Mesendoderm (in vitro differentiated cells): ENCODE measurements around the gene FMOD.
A peak's percentile ranks its signal among the peaks of the same experiment; 100 is the strongest.
"Not testable (repeated sequence)": the region's sequence is repeated elsewhere in the genome, so short reads cannot be mapped to it uniquely, and the experiment has no call there.

ENCODE experiments used
- DNase-seq: peaks from one replicate; pipeline ENCODE4 v3.0.0; 2013
- H2AK5ac ChIP-seq: 2 replicates; pipeline ENCODE4 v1.6.1; 2013; ENCODE audit warnings: low read length, inconsistent platforms
- H2BK120ac ChIP-seq: 2 replicates; pipeline ENCODE4 v1.6.1; 2013; ENCODE audit warnings: low read depth, mild to moderate bottlenecking, low read length, moderate library complexity, mixed read lengths
- H2BK15ac ChIP-seq: replicated peaks from 2 replicates; pipeline ENCODE4 v1.6.1; 2013; ENCODE audit warnings: low read depth, mild to moderate bottlenecking, moderate library complexity
- H2BK5ac ChIP-seq: 2 replicates; pipeline ENCODE4 v1.6.1; 2013; ENCODE audit warnings: low read length, inconsistent platforms
- H3K18ac ChIP-seq: 2 replicates; pipeline ENCODE4 v1.6.1; 2013; ENCODE audit warnings: mild to moderate bottlenecking, low read length, mixed read lengths
- H3K23ac ChIP-seq: one replicate; pipeline ENCODE4 v1.6.1; 2013; ENCODE audit warnings: low read length
- H3K27ac ChIP-seq: 2 replicates; pipeline ENCODE4 v1.5.1; 2013; ENCODE audit warnings: low read depth, mild to moderate bottlenecking, inconsistent platforms, low read length, moderate library complexity
- H3K27me3 ChIP-seq: 2 replicates; pipeline ENCODE4 v1.6.1; 2013; ENCODE audit warnings: low read length, control low read depth, mild to moderate bottlenecking, inconsistent platforms; ENCODE audit not compliant: insufficient read depth, poor library complexity
- H3K36me3 ChIP-seq: 2 replicates; pipeline ENCODE4 v1.6.1; 2013; ENCODE audit warnings: low read length, inconsistent platforms; ENCODE audit not compliant: control insufficient read depth, insufficient read depth
- H3K4ac ChIP-seq: one replicate; pipeline ENCODE4 v1.6.1; 2013; ENCODE audit warnings: low read depth, mild to moderate bottlenecking, low read length, moderate library complexity
- H3K4me1 ChIP-seq: 2 replicates; pipeline ENCODE4 v1.6.1; 2013; ENCODE audit warnings: low read depth, low read length, inconsistent platforms; ENCODE audit not compliant: control insufficient read depth
- H3K4me2 ChIP-seq: 2 replicates; pipeline ENCODE4 v1.6.1; 2013; ENCODE audit warnings: low read length
- H3K4me3 ChIP-seq: 2 replicates; pipeline ENCODE4 v1.5.1; 2013; ENCODE audit warnings: mild to moderate bottlenecking, low read length
- H3K56ac ChIP-seq: one replicate; pipeline ENCODE4 v1.6.1; 2013; ENCODE audit warnings: low read length
- H3K79me1 ChIP-seq: 2 replicates; pipeline ENCODE4 v1.6.1; 2013; ENCODE audit warnings: low read length, inconsistent platforms
- H3K79me2 ChIP-seq: 2 replicates; pipeline ENCODE4 v1.6.1; 2013; ENCODE audit warnings: mild to moderate bottlenecking, low read length; ENCODE audit not compliant: control insufficient read depth, insufficient read depth
- H3K9ac ChIP-seq: 2 replicates; pipeline ENCODE4 v1.6.1; 2013; ENCODE audit warnings: low read length, inconsistent platforms
- H4K5ac ChIP-seq: one replicate; pipeline ENCODE4 v1.6.1; 2013; ENCODE audit warnings: low read length
- H4K8ac ChIP-seq: one replicate; pipeline ENCODE4 v1.6.1; 2013; ENCODE audit warnings: low read depth, mild to moderate bottlenecking, control low read depth, low read length, moderate library complexity
- WGBS: extraction: QIAGEN DNeasy Blood & Tissue Kit; methylation state at CpG from one replicate; pipeline ENCODE4 v1.1.7; 2013; ENCODE audit warnings: low lambda C conversion rate, missing lambda C conversion rate; ENCODE audit not compliant: insufficient coverage; ENCODE audit errors: extremely low coverage; 5-methylcytosine and 5-hydroxymethylcytosine counted together

Gene FMOD

GRCh38 chr1:203299719-203300429 lies 51.0 kb downstream of the FMOD start:
- H2BK15ac ChIP-seq, H3K4me2 ChIP-seq, H3K9ac ChIP-seq, H3K56ac ChIP-seq, H3K4ac ChIP-seq, H4K8ac ChIP-seq, H2BK120ac ChIP-seq, H2BK5ac ChIP-seq, H2AK5ac ChIP-seq, H3K27me3 ChIP-seq, H3K4me3 ChIP-seq, H3K27ac ChIP-seq, H3K23ac ChIP-seq, H3K79me1 ChIP-seq, H4K5ac ChIP-seq, DNase-seq, H3K79me2 ChIP-seq, H3K36me3 ChIP-seq, H3K18ac ChIP-seq: not testable (repeated sequence)
- no CpG with 5 or more reads among the region's 8 CpGs for WGBS
- peaks cover 11% of the 10 kb centered on the region for H3K4me1 ChIP-seq

- no peaks in the 10 kb centered on the region for H3K79me1 ChIP-seq
- no peak overlapping the region for H3K56ac ChIP-seq
- H3K4me1 ChIP-seq = peaks cover 10% of the 10 kb centered on the region
- H2BK5ac ChIP-seq = no peak overlapping the region
- no peaks in the 10 kb centered on the region for H3K79me2 ChIP-seq
- H3K36me3 ChIP-seq = no peaks in the 10 kb centered on the region
- no peak overlapping the region for H3K23ac ChIP-seq
- no peak overlapping the region for H3K27ac ChIP-seq
- no peak overlapping the region for H3K18ac ChIP-seq
- no peak overlapping the region for H3K9ac ChIP-seq
- no peak for DNase-seq
- no peak overlapping the region for H4K8ac ChIP-seq
- H2BK120ac ChIP-seq = no peak overlapping the region
- no CpG with 5 or more reads among the region's 4 CpGs for WGBS
- no peak overlapping the region for H2BK15ac ChIP-seq
- H3K4me2 ChIP-seq = no peak overlapping the region
- H3K4me3 ChIP-seq = no peak overlapping the region
- no peak overlapping the region for H2AK5ac ChIP-seq
- no peak overlapping the region for H4K5ac ChIP-seq
- no peaks in the 10 kb centered on the region for H3K27me3 ChIP-seq
- no peak overlapping the region for H3K4ac ChIP-seq
Observed at GRCh38 chr1:203299169-203299568, 51.8 kb downstream of the FMOD start.

- no peak overlapping the region for H2BK15ac ChIP-seq
- H4K5ac ChIP-seq = no peak overlapping the region
- no peak overlapping the region for H3K4me3 ChIP-seq
- peak overlapping the region; percentile 57 for H3K23ac ChIP-seq
- H3K56ac ChIP-seq = no peak overlapping the region
- no peaks in the 10 kb centered on the region for H3K79me2 ChIP-seq
- H3K27me3 ChIP-seq = no peaks in the 10 kb centered on the region
- H3K36me3 ChIP-seq = no peaks in the 10 kb centered on the region
- no peak overlapping the region for H2AK5ac ChIP-seq
- H3K4ac ChIP-seq = no peak overlapping the region
- no peak for DNase-seq
- no peaks in the 10 kb centered on the region for H3K79me1 ChIP-seq
- no peak overlapping the region for H2BK120ac ChIP-seq
- no peak overlapping the region for H3K9ac ChIP-seq
- H3K4me1 ChIP-seq = peaks cover 10% of the 10 kb centered on the region
- H3K18ac ChIP-seq = no peak overlapping the region
- no CpG with 5 or more reads among the region's 7 CpGs for WGBS
- H2BK5ac ChIP-seq = no peak overlapping the region
- H3K27ac ChIP-seq = no peak overlapping the region
- no peak overlapping the region for H3K4me2 ChIP-seq
- H4K8ac ChIP-seq = no peak overlapping the region
Observed at GRCh38 chr1:203296460-203297073, 54.4 kb downstream of the FMOD start.

- Histone ChIP-seq H3K79me2 (no peaks in the 10 kb centered on the region), H3K4me3 (no peak overlapping the region), H3K79me1 (no peaks in the 10 kb centered on the region), H4K8ac (no peak overlapping the region), H2BK120ac (no peak overlapping the region), H3K4ac (no peak overlapping the region), H3K27me3 (no peaks in the 10 kb centered on the region), H3K23ac (no peak overlapping the region), H3K4me1 (peaks cover 12% of the 10 kb centered on the region), H3K18ac (no peak overlapping the region), H3K4me2 (no peak overlapping the region), H3K9ac (no peak overlapping the region), H2AK5ac (no peak overlapping the region), H2BK15ac (no peak overlapping the region), H3K36me3 (no peaks in the 10 kb centered on the region), H4K5ac (no peak overlapping the region), H3K56ac (no peak overlapping the region), H2BK5ac (no peak overlapping the region), H3K27ac (no peak overlapping the region)
- DNase-seq = peak; percentile 22
- WGBS = no CpG with 5 or more reads among the region's 1 CpG
Observed at GRCh38 chr1:203295796-203296195, 55.1 kb downstream of the FMOD start.

- Histone ChIP-seq H3K79me1 (no peaks in the 10 kb centered on the region), H4K8ac (no peak overlapping the region), H3K4me2 (no peak overlapping the region), H3K36me3 (no peaks in the 10 kb centered on the region), H2BK120ac (no peak overlapping the region), H3K27ac (no peak overlapping the region), H3K9ac (no peak overlapping the region), H2BK15ac (no peak overlapping the region), H2AK5ac (no peak overlapping the region), H3K79me2 (no peaks in the 10 kb centered on the region), H3K4ac (no peak overlapping the region), H3K56ac (no peak overlapping the region), H3K4me1 (peaks cover 20% of the 10 kb centered on the region), H4K5ac (no peak overlapping the region), H3K27me3 (no peaks in the 10 kb centered on the region), H2BK5ac (no peak overlapping the region), H3K23ac (no peak overlapping the region), H3K4me3 (no peak overlapping the region), H3K18ac (no peak overlapping the region)
- DNase-seq = no peak
- WGBS = no CpG with 5 or more reads among the region's 17 CpGs
Observed at GRCh38 chr1:203291201-203292096, 59.5 kb downstream of the FMOD start.
